ENCODE data around the gene EXD3.

EXD3 gene

DNA sequence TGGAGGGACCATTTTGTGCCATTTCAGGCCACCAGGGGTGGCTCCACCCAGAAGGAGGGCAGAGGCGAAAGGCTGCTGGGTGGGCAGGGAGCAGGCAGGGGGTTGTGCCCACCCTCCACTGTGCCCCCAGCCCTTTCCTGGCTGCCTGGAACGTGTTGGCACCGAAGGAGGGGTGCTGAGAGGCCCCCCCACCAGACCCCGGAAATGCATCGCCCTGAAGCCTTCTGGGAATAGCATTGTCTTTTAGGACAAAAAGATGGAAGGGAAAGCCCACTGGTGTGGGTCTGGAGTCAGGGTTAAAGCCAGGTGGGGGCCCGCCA lies 5.3 kb upstream of the EXD3 start:
- no peak overlapping the region for H3K4me3 ChIP-seq (ENCODE audit: low read length)
- no peaks in the 10 kb centered on the region for H3K4me1 ChIP-seq (ENCODE audit: low read length)
- no peak overlapping the region for H3K4me2 ChIP-seq (ENCODE audit: low read depth, low read length)
- peaks cover 88% of the 10 kb centered on the region for H3K27me3 ChIP-seq (replicated peaks; ENCODE audit: insufficient read depth, low read length)
- no peak overlapping the region for H2AFZ ChIP-seq (ENCODE audit: low read length)
- H3F3A ChIP-seq (ENCODE audit: insufficient read depth, low read length), result peaks cover 5% of the 10 kb centered on the region; the same call in 1 of the 2 replicates
- no peak overlapping the region for H3K9ac ChIP-seq (ENCODE audit: low read length)
- no peaks in the 10 kb centered on the region for H3K79me2 ChIP-seq (ENCODE audit: low read length)
- no peaks in the 10 kb centered on the region for H3K36me3 ChIP-seq (replicated peaks; ENCODE audit: insufficient read depth, low read length)
- H3K27ac ChIP-seq (ENCODE audit: low read length), result no peak overlapping the region
- no peaks in the 10 kb centered on the region for H4K20me1 ChIP-seq (ENCODE audit: insufficient read depth, low read length)
- TF ChIP-seq CTCF (IDR thresholded peaks at IDR 0.05; ENCODE audit: low read length), result no peak
- TF ChIP-seq EZH2phosphoT487 (IDR thresholded peaks at IDR 0.05; ENCODE audit: low read length), result no peak
- TF ChIP-seq EZH2 (optimal IDR thresholded peaks at IDR 0.05; ENCODE audit: low read depth, low read length), result no peak
- no peaks in the 10 kb centered on the region for H3K9me3 ChIP-seq (replicated peaks; ENCODE audit: insufficient read depth, low read length)
- H3K9me2 ChIP-seq (replicated peaks; ENCODE audit: insufficient read depth, low read length), result no peaks in the 10 kb centered on the region
- DNase-seq, result no peak

DNA sequence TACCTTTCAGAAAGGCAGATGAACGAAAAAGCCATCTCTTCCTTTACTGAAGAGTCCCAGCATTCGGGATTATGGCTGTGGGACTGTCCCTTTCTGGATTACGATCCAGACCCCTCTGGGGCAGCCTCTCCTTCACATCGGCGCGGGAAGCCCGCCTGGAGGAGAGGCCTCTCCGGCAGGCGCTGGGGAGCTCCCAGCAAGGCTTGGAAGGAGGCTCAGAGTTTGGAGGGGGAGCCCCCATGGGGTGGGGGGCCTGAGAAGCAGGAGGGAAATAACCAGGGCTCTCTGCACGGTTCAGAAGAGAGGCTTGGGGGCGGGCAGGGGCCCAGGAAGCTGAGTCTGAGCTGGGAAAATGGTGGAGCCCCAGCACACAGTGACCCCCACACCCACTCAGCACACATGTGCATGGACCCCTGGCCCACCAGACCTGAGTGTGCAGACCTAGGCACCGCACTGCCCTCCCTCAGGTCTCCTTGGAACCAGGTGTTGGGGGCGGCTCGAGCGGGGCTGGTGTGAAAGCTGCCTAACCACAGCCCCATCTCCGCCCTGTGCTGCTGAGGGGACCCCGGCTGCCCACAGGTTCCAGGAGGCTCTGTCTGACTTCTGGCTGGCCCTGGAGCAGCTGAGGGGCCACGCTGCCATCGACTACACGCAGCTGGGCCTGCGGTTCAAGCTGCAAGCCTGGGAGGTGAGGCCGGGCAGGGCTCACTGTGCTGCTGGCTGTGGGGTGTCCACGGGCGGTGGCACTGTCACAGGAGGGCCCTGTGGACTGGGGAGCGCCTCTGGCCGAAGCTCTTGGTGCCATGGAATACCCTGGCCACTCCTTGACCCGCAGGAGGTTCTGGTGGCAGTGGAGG lies 4.7 kb upstream of the EXD3 start:
- H3K4me1 ChIP-seq (ENCODE audit: low read length), result no peaks in the 10 kb centered on the region
- H3K27ac ChIP-seq (ENCODE audit: low read length), result no peak overlapping the region
- no peaks in the 10 kb centered on the region for H3K9me2 ChIP-seq (replicated peaks; ENCODE audit: insufficient read depth, low read length)
- H2AFZ ChIP-seq (ENCODE audit: low read length), result no peak overlapping the region
- no peaks in the 10 kb centered on the region for H3K9me3 ChIP-seq (replicated peaks; ENCODE audit: insufficient read depth, low read length)
- no peak for DNase-seq
- no peaks in the 10 kb centered on the region for H3K36me3 ChIP-seq (replicated peaks; ENCODE audit: insufficient read depth, low read length)
- H3K9ac ChIP-seq (ENCODE audit: low read length), result no peak overlapping the region
- peaks cover 5% of the 10 kb centered on the region; the same call in 1 of the 2 replicates for H3F3A ChIP-seq (ENCODE audit: insufficient read depth, low read length)
- no peaks in the 10 kb centered on the region for H4K20me1 ChIP-seq (ENCODE audit: insufficient read depth, low read length)
- peaks cover 82% of the 10 kb centered on the region for H3K27me3 ChIP-seq (replicated peaks; ENCODE audit: insufficient read depth, low read length)
- no peak overlapping the region for H3K4me3 ChIP-seq (ENCODE audit: low read length)
- H3K4me2 ChIP-seq (ENCODE audit: low read depth, low read length), result no peak overlapping the region
- no peak for TF ChIP-seq EZH2phosphoT487 (IDR thresholded peaks at IDR 0.05; ENCODE audit: low read length)
- TF ChIP-seq EZH2 (optimal IDR thresholded peaks at IDR 0.05; ENCODE audit: low read depth, low read length), result no peak
- no peak for TF ChIP-seq CTCF (IDR thresholded peaks at IDR 0.05; ENCODE audit: low read length)
- H3K79me2 ChIP-seq (ENCODE audit: low read length), result no peaks in the 10 kb centered on the region

DNA sequence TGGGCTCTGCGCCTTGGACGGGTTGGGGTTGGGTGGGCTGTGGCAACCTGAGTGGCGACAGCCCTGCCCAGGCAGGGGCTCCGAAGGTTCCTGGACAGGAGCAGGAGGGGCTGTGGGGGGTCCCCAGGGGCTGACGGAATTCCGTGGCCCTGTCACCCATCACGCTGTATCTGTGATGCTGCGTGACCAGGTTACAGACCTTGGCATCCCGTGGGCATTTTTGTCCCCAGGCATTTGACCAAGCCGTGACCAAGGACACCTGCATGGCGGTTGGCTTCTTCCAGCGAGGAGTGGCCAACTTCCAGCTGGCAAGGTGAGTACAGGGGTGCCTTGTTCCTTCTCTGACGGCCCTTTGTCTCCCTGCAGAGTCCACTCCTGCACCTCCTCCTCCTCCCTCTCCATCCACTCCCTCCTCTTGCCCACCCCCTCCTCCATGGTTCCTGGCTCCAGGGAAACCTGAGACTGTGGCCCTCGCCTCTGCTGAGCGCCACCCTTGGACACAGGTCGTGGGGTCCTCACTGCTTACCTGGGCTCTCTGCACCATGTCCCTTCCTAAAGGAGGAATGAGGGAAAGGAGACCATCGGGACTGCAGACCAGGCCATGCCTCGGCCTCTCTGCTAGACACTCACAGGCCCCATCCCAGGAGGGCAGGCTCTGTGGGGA lies 3.2 kb upstream of the EXD3 start:
- H3K9me3 ChIP-seq (replicated peaks; ENCODE audit: insufficient read depth, low read length), result no peaks in the 10 kb centered on the region
- H2AFZ ChIP-seq (ENCODE audit: low read length), result no peak overlapping the region
- H3K27ac ChIP-seq (ENCODE audit: low read length), result no peak overlapping the region
- peaks cover 5% of the 10 kb centered on the region; the same call in 1 of the 2 replicates for H3F3A ChIP-seq (ENCODE audit: insufficient read depth, low read length)
- H3K9ac ChIP-seq (ENCODE audit: low read length), result no peak overlapping the region
- no peak overlapping the region for H3K4me2 ChIP-seq (ENCODE audit: low read depth, low read length)
- no peak overlapping the region for H3K4me3 ChIP-seq (ENCODE audit: low read length)
- no peaks in the 10 kb centered on the region for H3K36me3 ChIP-seq (replicated peaks; ENCODE audit: insufficient read depth, low read length)
- no peaks in the 10 kb centered on the region for H3K9me2 ChIP-seq (replicated peaks; ENCODE audit: insufficient read depth, low read length)
- peaks cover 13% of the 10 kb centered on the region for H3K79me2 ChIP-seq (ENCODE audit: low read length)
- no peak for DNase-seq
- TF ChIP-seq EZH2phosphoT487 (IDR thresholded peaks at IDR 0.05; ENCODE audit: low read length), result no peak
- no peak for TF ChIP-seq CTCF (IDR thresholded peaks at IDR 0.05; ENCODE audit: low read length)
- TF ChIP-seq EZH2 (optimal IDR thresholded peaks at IDR 0.05; ENCODE audit: low read depth, low read length), result no peak
- H3K27me3 ChIP-seq (replicated peaks; ENCODE audit: insufficient read depth, low read length), result peaks cover 68% of the 10 kb centered on the region
- H3K4me1 ChIP-seq (ENCODE audit: low read length), result no peaks in the 10 kb centered on the region
- H4K20me1 ChIP-seq (ENCODE audit: insufficient read depth, low read length), result no peaks in the 10 kb centered on the region
